ENCODE measurements around the gene LRPPRC.
"Not testable (repeated sequence)": the region's sequence is repeated elsewhere in the genome, so short reads cannot be mapped to it uniquely, and the experiment has no call there.

LRPPRC gene

GRCh38 chr2:43995733-43996533 lies at the start of gene LRPPRC:
Gene LRPPRC, minus strand, starts transcription at chr2:43995989. Its CDS starts 42 bp downstream, at chr2:43995947.
- DNase-seq: peak; percentile 88 to 91

GRCh38 chr2:44045061-44045460 lies 49.3 kb upstream of the LRPPRC start:
- no peak for DNase-seq

- peak; percentile 68 to 76 for DNase-seq
Measured at GRCh38 chr2:44044281-44044720, 48.5 kb upstream of the LRPPRC start.

- DNase-seq: no peak
Measured at GRCh38 chr2:44040365-44040764, 44.6 kb upstream of the LRPPRC start.

- no peak for DNase-seq
Measured at GRCh38 chr2:44038277-44038676, 42.5 kb upstream of the LRPPRC start.

GRCh38 chr2:44037221-44037620 lies 41.4 kb upstream of the LRPPRC start:
- no peak for DNase-seq

- no peak for DNase-seq
Measured at GRCh38 chr2:44033947-44034346, 38.2 kb upstream of the LRPPRC start.

- DNase-seq: not testable (repeated sequence)
Measured at GRCh38 chr2:44027076-44027475, 31.3 kb upstream of the LRPPRC start.

- peak in 1 of 2 donors; percentile 6 for DNase-seq
Measured at GRCh38 chr2:44016282-44016681, 20.5 kb upstream of the LRPPRC start.

GRCh38 chr2:44015239-44015638 lies 19.4 kb upstream of the LRPPRC start:
- no peak for DNase-seq

GRCh38 chr2:44013205-44013604 lies 17.4 kb upstream of the LRPPRC start:
- DNase-seq: not testable (repeated sequence)

- no peak for DNase-seq
Measured at GRCh38 chr2:44010266-44010665, 14.5 kb upstream of the LRPPRC start.

GRCh38 chr2:44009136-44009735 lies 13.4 kb upstream of the LRPPRC start:
- DNase-seq: no peak

GRCh38 chr2:44005846-44006245 lies 10.1 kb upstream of the LRPPRC start:
- no peak for DNase-seq

GRCh38 chr2:44004735-44005602 lies 9.2 kb upstream of the LRPPRC start:
- no peak for DNase-seq

GRCh38 chr2:44001716-44002115 lies 5.9 kb upstream of the LRPPRC start:
- no peak for DNase-seq

- no peak for DNase-seq
Measured at GRCh38 chr2:43998263-43998662, 2.5 kb upstream of the LRPPRC start.

- DNase-seq: no peak
Measured at GRCh38 chr2:43993437-43993836, 2.4 kb downstream of the LRPPRC start.

- DNase-seq: no peak
Measured at GRCh38 chr2:43989545-43989944, 6.2 kb downstream of the LRPPRC start.

GRCh38 chr2:43986600-43986999 lies 9.2 kb downstream of the LRPPRC start:
- no peak for DNase-seq

- DNase-seq: no peak
Measured at GRCh38 chr2:43985359-43985758, 10.4 kb downstream of the LRPPRC start.

- no peak for DNase-seq
Measured at GRCh38 chr2:43984533-43984932, 11.3 kb downstream of the LRPPRC start.

GRCh38 chr2:43980902-43981301 lies 14.9 kb downstream of the LRPPRC start:
- DNase-seq: no peak
